WTC11 (cell line): Measurements from ENCODE around the gene CLECL1. TPM values are rescaled to one million over a fixed set of nuclear protein-coding genes. Genes with fewer than 3 reads are reported as not detected.

Experiments used
- ATAC-seq: fragments of 200-7000 bp; cut with Tn5 transposase; 2 replicates; pipeline ENCODE4 v1.10.0; 2021; ENCODE audit warnings: mild to moderate bottlenecking, moderate library complexity
- CTCF ChIA-PET: fragments of 300-600 bp; sonication (Branson Sonifier 250); formaldehyde crosslinking; loops from one replicate; lab custom pipeline; 2021; ENCODE audit warnings: antibody characterized with exemption; lab: Charles Lee
- POLR2A ChIA-PET: fragments of 350-600 bp; sonication (Branson Sonifier 250); formaldehyde crosslinking; loops from one replicate; lab custom pipeline; 2021; ENCODE audit warnings: antibody characterized with exemption; lab: Charles Lee
- DNase-seq: peaks from one replicate; pipeline ENCODE4 v3.0.0; 2021; ENCODE audit warnings: low spot score
- H3K27ac Mint-ChIP-seq: 2 replicates; pipeline ENCODE4 v1.8.0; 2021; ENCODE audit warnings: mixed read lengths
- H3K27me3 Mint-ChIP-seq: 2 replicates; pipeline ENCODE4 v1.8.0; 2021; ENCODE audit warnings: low read depth, mild to moderate bottlenecking, moderate library complexity, mixed read lengths
- H3K36me3 Mint-ChIP-seq: 2 replicates; pipeline ENCODE4 v1.8.0; 2021; ENCODE audit warnings: mixed read lengths
- H3K4me1 Mint-ChIP-seq: 2 replicates; pipeline ENCODE4 v1.8.0; 2022; ENCODE audit warnings: mixed read lengths
- H3K4me3 Mint-ChIP-seq: 2 replicates; pipeline ENCODE4 v1.8.0; 2021; ENCODE audit warnings: mild to moderate bottlenecking, moderate library complexity, mixed read lengths
- H3K9me3 Mint-ChIP-seq: 2 replicates; pipeline ENCODE4 v1.8.0; 2021; ENCODE audit warnings: mixed read lengths
- ATF1 ChIP-seq: sonication (generic); formaldehyde crosslinking; IDR thresholded peaks from 2 replicates; pipeline ENCODE4 v1.8.1; 2023; ENCODE audit warnings: mild to moderate bottlenecking, moderate library complexity, missing genetic modification reagents
- ESRRA ChIP-seq: sonication (generic); formaldehyde crosslinking; IDR thresholded peaks from 2 replicates; pipeline ENCODE4 v1.8.1; 2022; ENCODE audit warnings: mild to moderate bottlenecking, missing genetic modification reagents, borderline replicate concordance
- HMGA2 ChIP-seq: fragments of 250-450 bp; sonication (Bioruptor Pico); IDR thresholded peaks from 2 replicates; pipeline ENCODE4 v1.4.0; 2021; ENCODE audit warnings: mild to moderate bottlenecking, moderate library complexity
- IRF2 ChIP-seq: sonication (generic); formaldehyde crosslinking; IDR thresholded peaks from 2 replicates; pipeline ENCODE4 v1.8.0; 2022; ENCODE audit warnings: low read depth, missing genetic modification reagents, borderline replicate concordance
- PRRX2 ChIP-seq: fragments of 250-450 bp; sonication (Bioruptor Pico); IDR thresholded peaks from 2 replicates; pipeline ENCODE4 v1.8.0; 2021; ENCODE audit warnings: mild to moderate bottlenecking
- SOX15 ChIP-seq: fragments of 250-450 bp; sonication (Bioruptor Pico); IDR thresholded peaks from 2 replicates; pipeline ENCODE4 v1.9.0; 2021; ENCODE audit warnings: mild to moderate bottlenecking
- SP1 ChIP-seq: sonication (generic); formaldehyde crosslinking; conservative IDR thresholded peaks from 2 replicates; pipeline ENCODE4 v1.8.1; 2022; ENCODE audit warnings: missing genetic modification reagents
- TCF7 ChIP-seq: sonication (generic); formaldehyde crosslinking; IDR thresholded peaks from 2 replicates; pipeline ENCODE4 v1.8.0; 2022; ENCODE audit warnings: mild to moderate bottlenecking, low read depth, missing genetic modification reagents, moderate library complexity
- ZNF263 ChIP-seq: sonication (generic); formaldehyde crosslinking; IDR thresholded peaks from 2 replicates; pipeline ENCODE4 v1.8.1; 2022; ENCODE audit warnings: low read depth, mild to moderate bottlenecking, moderate library complexity, missing genetic modification reagents
- ZNF317 ChIP-seq: sonication (generic); formaldehyde crosslinking; IDR thresholded peaks from 2 replicates; pipeline ENCODE4 v1.8.1; 2023; ENCODE audit warnings: low read depth, mild to moderate bottlenecking, moderate library complexity, missing genetic modification reagents, borderline replicate concordance
- ZNF423 ChIP-seq: fragments of 250-450 bp; sonication (Bioruptor Pico); IDR thresholded peaks from 2 replicates; pipeline ENCODE4 v2.1.2; 2022; ENCODE audit warnings: mild to moderate bottlenecking, moderate library complexity
- total RNA-seq: library from RNA; stranded (reverse); gene quantifications from 3 replicates; pipeline ENCODE4 v1.2.3, GENCODE V29; 2021
- TF ChIP-seq, protein P1 (sequence below): sonication (generic); formaldehyde crosslinking; IDR thresholded peaks from 2 replicates; pipeline ENCODE4 v1.8.1; 2023; ENCODE audit warnings: mild to moderate bottlenecking, missing genetic modification reagents
- TF ChIP-seq, protein P2 (sequence below): sonication (generic); formaldehyde crosslinking; IDR thresholded peaks from 2 replicates; pipeline ENCODE4 v1.8.1; 2022; ENCODE audit warnings: missing genetic modification reagents, borderline replicate concordance
- TF ChIP-seq, protein P3 (sequence below): sonication (generic); formaldehyde crosslinking; IDR thresholded peaks from 2 replicates; pipeline ENCODE4 v1.8.1; 2023; ENCODE audit warnings: mild to moderate bottlenecking, moderate library complexity, missing genetic modification reagents
- TF ChIP-seq, protein P4 (sequence below): sonication (generic); formaldehyde crosslinking; IDR thresholded peaks from 2 replicates; pipeline ENCODE4 v1.8.0; 2022; ENCODE audit warnings: mild to moderate bottlenecking, missing genetic modification reagents
- TF ChIP-seq, protein P5 (sequence below): sonication (generic); formaldehyde crosslinking; IDR thresholded peaks from 2 replicates; pipeline ENCODE4 v1.8.1; 2022; ENCODE audit warnings: mild to moderate bottlenecking, moderate library complexity, missing genetic modification reagents
- TF ChIP-seq, protein P6 (sequence below): sonication (generic); formaldehyde crosslinking; IDR thresholded peaks from 2 replicates; pipeline ENCODE4 v1.8.1; 2023; ENCODE audit warnings: mild to moderate bottlenecking, missing genetic modification reagents, moderate library complexity
- TF ChIP-seq, protein P7 (sequence below): sonication (generic); formaldehyde crosslinking; IDR thresholded peaks from 2 replicates; pipeline ENCODE4 v1.8.1; 2023; ENCODE audit warnings: mild to moderate bottlenecking, missing genetic modification reagents
- TF ChIP-seq, protein P8 (sequence below): fragments of 250-450 bp; sonication (Bioruptor Pico); IDR thresholded peaks from 2 replicates; pipeline ENCODE4 v2.1.2; 2022; ENCODE audit warnings: mild to moderate bottlenecking, moderate library complexity
- TF ChIP-seq, protein P9 (sequence below): sonication (generic); formaldehyde crosslinking; IDR thresholded peaks from 2 replicates; pipeline ENCODE4 v1.8.1; 2023; ENCODE audit warnings: mild to moderate bottlenecking, missing genetic modification reagents, moderate library complexity

CLECL1 gene
- total RNA-seq, 1 experiment from 2014 or later = not detected

DNA sequence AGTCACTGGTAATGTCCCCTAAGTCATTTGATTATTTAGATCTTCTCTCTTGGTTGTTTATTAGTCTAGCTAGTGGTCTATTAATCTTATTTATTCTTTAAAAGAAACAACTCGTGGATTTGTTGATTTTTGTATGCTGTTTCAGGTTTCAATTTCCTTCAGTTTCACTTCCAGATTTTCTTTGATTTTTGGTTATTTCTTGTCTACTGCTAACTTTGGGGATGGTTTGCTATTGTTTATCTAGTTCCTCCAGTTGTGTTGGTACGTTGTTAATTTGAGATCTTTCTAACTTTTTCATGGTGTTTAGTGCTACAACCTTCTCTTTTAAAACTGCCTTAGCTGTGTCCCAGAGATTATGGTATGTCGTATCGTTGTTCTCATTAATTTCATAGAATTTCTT, 46.3 kb upstream of the CLECL1 start:
- POLR2A ChIA-PET = no interaction called here
- TF ChIP-seq, protein P1, sequence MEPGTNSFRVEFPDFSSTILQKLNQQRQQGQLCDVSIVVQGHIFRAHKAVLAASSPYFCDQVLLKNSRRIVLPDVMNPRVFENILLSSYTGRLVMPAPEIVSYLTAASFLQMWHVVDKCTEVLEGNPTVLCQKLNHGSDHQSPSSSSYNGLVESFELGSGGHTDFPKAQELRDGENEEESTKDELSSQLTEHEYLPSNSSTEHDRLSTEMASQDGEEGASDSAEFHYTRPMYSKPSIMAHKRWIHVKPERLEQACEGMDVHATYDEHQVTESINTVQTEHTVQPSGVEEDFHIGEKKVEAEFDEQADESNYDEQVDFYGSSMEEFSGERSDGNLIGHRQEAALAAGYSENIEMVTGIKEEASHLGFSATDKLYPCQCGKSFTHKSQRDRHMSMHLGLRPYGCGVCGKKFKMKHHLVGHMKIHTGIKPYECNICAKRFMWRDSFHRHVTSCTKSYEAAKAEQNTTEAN = no peak
- TF ChIP-seq SP1 (CRISPR knock-in tag) (no peak), ZNF263 (CRISPR knock-in tag) (no peak), PRRX2 (no peak), IRF2 (CRISPR knock-in tag) (no peak), SOX15 (no peak), TCF7 (CRISPR knock-in tag) (no peak), HMGA2 (CRISPR knock-in tag) (no peak), ATF1 (CRISPR knock-in tag) (no peak), ESRRA (CRISPR knock-in tag) (no peak), ZNF317 (no peak), ZNF423 (CRISPR knock-in tag) (no peak)
- TF ChIP-seq, protein P2, sequence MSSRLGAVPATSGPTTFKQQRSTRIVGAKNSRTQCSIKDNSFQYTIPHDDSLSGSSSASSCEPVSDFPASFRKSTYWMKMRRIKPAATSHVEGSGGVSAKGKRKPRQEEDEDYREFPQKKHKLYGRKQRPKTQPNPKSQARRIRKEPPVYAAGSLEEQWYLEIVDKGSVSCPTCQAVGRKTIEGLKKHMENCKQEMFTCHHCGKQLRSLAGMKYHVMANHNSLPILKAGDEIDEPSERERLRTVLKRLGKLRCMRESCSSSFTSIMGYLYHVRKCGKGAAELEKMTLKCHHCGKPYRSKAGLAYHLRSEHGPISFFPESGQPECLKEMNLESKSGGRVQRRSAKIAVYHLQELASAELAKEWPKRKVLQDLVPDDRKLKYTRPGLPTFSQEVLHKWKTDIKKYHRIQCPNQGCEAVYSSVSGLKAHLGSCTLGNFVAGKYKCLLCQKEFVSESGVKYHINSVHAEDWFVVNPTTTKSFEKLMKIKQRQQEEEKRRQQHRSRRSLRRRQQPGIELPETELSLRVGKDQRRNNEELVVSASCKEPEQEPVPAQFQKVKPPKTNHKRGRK (CRISPR knock-in tag) = no peak
- TF ChIP-seq, protein P3, sequence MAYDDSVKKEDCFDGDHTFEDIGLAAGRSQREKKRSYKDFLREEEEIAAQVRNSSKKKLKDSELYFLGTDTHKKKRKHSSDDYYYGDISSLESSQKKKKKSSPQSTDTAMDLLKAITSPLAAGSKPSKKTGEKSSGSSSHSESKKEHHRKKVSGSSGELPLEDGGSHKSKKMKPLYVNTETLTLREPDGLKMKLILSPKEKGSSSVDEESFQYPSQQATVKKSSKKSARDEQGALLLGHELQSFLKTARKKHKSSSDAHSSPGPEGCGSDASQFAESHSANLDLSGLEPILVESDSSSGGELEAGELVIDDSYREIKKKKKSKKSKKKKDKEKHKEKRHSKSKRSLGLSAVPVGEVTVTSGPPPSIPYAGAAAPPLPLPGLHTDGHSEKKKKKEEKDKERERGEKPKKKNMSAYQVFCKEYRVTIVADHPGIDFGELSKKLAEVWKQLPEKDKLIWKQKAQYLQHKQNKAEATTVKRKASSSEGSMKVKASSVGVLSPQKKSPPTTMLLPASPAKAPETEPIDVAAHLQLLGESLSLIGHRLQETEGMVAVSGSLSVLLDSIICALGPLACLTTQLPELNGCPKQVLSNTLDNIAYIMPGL (CRISPR knock-in tag) = no peak
- TF ChIP-seq, protein P4, sequence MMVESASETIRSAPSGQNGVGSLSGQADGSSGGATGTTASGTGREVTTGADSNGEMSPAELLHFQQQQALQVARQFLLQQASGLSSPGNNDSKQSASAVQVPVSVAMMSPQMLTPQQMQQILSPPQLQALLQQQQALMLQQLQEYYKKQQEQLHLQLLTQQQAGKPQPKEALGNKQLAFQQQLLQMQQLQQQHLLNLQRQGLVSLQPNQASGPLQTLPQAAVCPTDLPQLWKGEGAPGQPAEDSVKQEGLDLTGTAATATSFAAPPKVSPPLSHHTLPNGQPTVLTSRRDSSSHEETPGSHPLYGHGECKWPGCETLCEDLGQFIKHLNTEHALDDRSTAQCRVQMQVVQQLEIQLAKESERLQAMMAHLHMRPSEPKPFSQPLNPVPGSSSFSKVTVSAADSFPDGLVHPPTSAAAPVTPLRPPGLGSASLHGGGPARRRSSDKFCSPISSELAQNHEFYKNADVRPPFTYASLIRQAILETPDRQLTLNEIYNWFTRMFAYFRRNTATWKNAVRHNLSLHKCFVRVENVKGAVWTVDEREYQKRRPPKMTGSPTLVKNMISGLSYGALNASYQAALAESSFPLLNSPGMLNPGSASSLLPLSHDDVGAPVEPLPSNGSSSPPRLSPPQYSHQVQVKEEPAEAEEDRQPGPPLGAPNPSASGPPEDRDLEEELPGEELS (CRISPR knock-in tag) = no peak
- TF ChIP-seq, protein P5, sequence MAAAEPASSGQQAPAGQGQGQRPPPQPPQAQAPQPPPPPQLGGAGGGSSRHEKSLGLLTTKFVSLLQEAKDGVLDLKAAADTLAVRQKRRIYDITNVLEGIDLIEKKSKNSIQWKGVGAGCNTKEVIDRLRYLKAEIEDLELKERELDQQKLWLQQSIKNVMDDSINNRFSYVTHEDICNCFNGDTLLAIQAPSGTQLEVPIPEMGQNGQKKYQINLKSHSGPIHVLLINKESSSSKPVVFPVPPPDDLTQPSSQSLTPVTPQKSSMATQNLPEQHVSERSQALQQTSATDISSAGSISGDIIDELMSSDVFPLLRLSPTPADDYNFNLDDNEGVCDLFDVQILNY (CRISPR knock-in tag) = no peak
- TF ChIP-seq, protein P6, sequence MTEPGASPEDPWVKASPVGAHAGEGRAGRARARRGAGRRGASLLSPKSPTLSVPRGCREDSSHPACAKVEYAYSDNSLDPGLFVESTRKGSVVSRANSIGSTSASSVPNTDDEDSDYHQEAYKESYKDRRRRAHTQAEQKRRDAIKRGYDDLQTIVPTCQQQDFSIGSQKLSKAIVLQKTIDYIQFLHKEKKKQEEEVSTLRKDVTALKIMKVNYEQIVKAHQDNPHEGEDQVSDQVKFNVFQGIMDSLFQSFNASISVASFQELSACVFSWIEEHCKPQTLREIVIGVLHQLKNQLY (CRISPR knock-in tag) = no peak
- TF ChIP-seq, protein P7, sequence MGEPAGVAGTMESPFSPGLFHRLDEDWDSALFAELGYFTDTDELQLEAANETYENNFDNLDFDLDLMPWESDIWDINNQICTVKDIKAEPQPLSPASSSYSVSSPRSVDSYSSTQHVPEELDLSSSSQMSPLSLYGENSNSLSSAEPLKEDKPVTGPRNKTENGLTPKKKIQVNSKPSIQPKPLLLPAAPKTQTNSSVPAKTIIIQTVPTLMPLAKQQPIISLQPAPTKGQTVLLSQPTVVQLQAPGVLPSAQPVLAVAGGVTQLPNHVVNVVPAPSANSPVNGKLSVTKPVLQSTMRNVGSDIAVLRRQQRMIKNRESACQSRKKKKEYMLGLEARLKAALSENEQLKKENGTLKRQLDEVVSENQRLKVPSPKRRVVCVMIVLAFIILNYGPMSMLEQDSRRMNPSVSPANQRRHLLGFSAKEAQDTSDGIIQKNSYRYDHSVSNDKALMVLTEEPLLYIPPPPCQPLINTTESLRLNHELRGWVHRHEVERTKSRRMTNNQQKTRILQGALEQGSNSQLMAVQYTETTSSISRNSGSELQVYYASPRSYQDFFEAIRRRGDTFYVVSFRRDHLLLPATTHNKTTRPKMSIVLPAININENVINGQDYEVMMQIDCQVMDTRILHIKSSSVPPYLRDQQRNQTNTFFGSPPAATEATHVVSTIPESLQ (CRISPR knock-in tag) = no peak
- TF ChIP-seq, protein P8, sequence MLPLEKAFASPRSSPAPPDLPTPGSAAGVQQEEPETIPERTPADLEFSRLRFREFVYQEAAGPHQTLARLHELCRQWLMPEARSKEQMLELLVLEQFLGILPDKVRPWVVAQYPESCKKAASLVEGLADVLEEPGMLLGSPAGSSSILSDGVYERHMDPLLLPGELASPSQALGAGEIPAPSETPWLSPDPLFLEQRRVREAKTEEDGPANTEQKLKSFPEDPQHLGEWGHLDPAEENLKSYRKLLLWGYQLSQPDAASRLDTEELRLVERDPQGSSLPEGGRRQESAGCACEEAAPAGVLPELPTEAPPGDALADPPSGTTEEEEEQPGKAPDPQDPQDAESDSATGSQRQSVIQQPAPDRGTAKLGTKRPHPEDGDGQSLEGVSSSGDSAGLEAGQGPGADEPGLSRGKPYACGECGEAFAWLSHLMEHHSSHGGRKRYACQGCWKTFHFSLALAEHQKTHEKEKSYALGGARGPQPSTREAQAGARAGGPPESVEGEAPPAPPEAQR (CRISPR knock-in tag) = no peak
- TF ChIP-seq, protein P9, sequence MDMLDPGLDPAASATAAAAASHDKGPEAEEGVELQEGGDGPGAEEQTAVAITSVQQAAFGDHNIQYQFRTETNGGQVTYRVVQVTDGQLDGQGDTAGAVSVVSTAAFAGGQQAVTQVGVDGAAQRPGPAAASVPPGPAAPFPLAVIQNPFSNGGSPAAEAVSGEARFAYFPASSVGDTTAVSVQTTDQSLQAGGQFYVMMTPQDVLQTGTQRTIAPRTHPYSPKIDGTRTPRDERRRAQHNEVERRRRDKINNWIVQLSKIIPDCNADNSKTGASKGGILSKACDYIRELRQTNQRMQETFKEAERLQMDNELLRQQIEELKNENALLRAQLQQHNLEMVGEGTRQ (CRISPR knock-in tag) = no peak
- peaks cover 7% of the 10 kb centered on the region; the same call in 1 of the 2 replicates for H3K36me3 Mint-ChIP-seq
- peaks cover 51% of the 10 kb centered on the region for H3K4me1 Mint-ChIP-seq
- no peak for ATAC-seq
- peaks cover 34% of the 10 kb centered on the region for H3K9me3 Mint-ChIP-seq
- CTCF ChIA-PET = interaction anchor here (1.4 kb wide), 1 partner anchor 28 kb away, joined by 3 read pairs; no protein-coding TSS in a partner anchor
- no peak overlapping the region; the same call in 1 of the 2 replicates for H3K27ac Mint-ChIP-seq
- no peaks in the 10 kb centered on the region for H3K27me3 Mint-ChIP-seq
- H3K4me3 Mint-ChIP-seq = no peak overlapping the region
- no peak for DNase-seq
